ENCODE results near the gene ECM1. TPM values are rescaled to one million over a fixed set of nuclear protein-coding genes. Genes with fewer than 3 reads are reported as not detected.

The ECM1 gene
- total and polyA plus RNA-seq, 7 donors: 1.8 to 8.5 (median 3.6) TPM

DNA sequence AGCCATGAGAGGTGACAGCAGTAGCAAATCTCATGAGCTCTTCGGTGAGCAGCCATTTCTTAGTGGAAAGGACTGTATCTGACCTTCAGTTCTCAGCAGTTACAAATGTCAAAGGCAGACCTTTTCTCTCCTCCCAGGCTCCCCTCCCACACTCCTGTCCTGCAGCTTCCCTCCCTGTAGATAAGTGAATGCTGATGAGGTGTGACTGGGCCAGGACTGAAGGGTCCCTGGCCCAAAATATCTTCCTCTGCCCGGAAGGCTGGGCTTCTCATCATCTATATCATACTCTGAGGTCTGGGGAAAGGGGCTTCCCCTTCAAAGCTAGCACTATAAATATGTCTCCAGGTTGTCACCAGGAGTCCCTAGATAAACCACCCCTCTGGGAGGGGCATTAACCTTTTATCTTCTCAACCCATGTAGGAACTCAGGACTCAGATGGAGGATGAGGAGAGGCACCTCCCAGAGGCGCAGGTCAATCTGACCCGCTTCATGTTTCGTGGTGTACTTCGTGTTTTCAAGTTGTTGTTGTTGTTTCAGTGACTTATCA lies 37.6 kb downstream of the ECM1 start:
- no peak overlapping the region for H3K27ac ChIP-seq
- no peak overlapping the region for H3K4me3 ChIP-seq
- H3K9me3 ChIP-seq: no peaks in the 10 kb centered on the region
- peaks cover 4% of the 10 kb centered on the region for H3K4me1 ChIP-seq
- DNase-seq: no peak
- no peak for ATAC-seq
- intact Hi-C loops (cut with DNase I): no loop called here
- WGBS, 3 donors: 83 to 90% (median 89%) methylated on average over 6 of the region's 6 CpGs
- TF ChIP-seq, protein P1, sequence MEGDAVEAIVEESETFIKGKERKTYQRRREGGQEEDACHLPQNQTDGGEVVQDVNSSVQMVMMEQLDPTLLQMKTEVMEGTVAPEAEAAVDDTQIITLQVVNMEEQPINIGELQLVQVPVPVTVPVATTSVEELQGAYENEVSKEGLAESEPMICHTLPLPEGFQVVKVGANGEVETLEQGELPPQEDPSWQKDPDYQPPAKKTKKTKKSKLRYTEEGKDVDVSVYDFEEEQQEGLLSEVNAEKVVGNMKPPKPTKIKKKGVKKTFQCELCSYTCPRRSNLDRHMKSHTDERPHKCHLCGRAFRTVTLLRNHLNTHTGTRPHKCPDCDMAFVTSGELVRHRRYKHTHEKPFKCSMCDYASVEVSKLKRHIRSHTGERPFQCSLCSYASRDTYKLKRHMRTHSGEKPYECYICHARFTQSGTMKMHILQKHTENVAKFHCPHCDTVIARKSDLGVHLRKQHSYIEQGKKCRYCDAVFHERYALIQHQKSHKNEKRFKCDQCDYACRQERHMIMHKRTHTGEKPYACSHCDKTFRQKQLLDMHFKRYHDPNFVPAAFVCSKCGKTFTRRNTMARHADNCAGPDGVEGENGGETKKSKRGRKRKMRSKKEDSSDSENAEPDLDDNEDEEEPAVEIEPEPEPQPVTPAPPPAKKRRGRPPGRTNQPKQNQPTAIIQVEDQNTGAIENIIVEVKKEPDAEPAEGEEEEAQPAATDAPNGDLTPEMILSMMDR (IDR thresholded peaks at IDR 0.05): no peak
- no peaks in the 10 kb centered on the region for H3K36me3 ChIP-seq (ENCODE audit: insufficient read depth in 1 of 2, low read depth in 1 of 2)
- no peaks in the 10 kb centered on the region for H3K27me3 ChIP-seq (ENCODE audit: insufficient read depth in 3 of 3, low read length in 2 of 3)

DNA sequence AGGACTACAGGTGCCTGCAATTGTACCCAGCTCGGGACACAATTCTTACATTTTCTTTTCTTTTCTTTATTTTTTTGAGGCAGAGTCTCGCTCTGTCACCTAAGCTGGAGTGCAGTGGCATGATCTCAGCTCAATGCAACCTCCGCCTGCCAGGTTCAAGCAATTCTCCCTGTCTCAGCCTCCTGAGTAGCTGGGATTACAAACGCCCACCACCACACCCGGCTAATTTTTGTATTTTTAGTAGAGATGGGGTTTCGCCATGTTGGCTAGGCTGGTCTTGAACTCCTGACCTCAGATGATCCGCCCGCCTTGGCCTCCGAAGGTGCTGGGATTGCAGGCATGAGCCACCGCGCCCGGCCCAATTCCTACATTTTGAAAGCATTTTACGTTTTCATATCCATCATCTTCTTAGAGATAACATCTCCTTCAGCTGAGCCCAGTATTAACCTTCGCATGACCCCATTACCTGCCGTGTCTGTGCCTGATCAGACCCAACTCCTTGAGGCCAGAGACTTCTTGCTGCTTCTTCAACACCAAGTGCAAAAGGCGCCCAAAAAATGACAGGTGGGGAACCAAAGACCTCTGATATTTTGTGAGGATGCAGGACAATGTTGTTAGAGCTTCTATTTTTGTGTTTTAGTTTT lies 38.5 kb downstream of the ECM1 start:
- Histone ChIP-seq H3K4me3 (no peak overlapping the region), H3K27me3 (ENCODE audit: insufficient read depth in 3 of 3, low read length in 2 of 3) (no peaks in the 10 kb centered on the region), H3K36me3 (ENCODE audit: insufficient read depth in 1 of 2, low read depth in 1 of 2) (no peaks in the 10 kb centered on the region), H3K4me1 (peaks cover 5% of the 10 kb centered on the region), H3K27ac (no peak overlapping the region), H3K9me3 (no peaks in the 10 kb centered on the region)
- ATAC-seq: no peak
- WGBS, 3 donors: 86 to 92% (median 90%) methylated on average over 13 to 16 of the region's 16 CpGs
- TF ChIP-seq, protein P1 (IDR thresholded peaks at IDR 0.05): no peak
- intact Hi-C loops (cut with DNase I): no loop called here
- DNase-seq: no peak

DNA sequence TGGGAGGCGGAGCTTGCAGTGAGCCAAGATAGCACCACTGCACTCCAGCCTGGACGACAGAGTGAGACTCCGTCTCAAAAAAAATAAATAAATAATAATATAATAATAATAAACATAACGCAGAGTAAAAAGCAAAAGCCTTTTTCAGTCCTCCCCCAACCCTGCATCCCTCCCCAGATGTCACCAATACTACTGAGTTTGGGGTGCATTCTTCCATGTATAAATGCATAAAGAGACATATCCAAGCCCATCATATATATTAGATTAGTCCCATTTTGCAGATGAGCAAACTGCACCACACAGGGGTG lies 40.4 kb downstream of the ECM1 start:
- Histone ChIP-seq H3K27ac (peak overlapping the region; percentile 78), H3K27me3 (ENCODE audit: insufficient read depth in 3 of 3, low read length in 2 of 3) (no peaks in the 10 kb centered on the region), H3K36me3 (ENCODE audit: insufficient read depth in 1 of 2, low read depth in 1 of 2) (no peaks in the 10 kb centered on the region), H3K9me3 (no peaks in the 10 kb centered on the region), H3K4me1 (peaks cover 10% of the 10 kb centered on the region), H3K4me3 (peak overlapping the region; percentile 66)
- TF ChIP-seq, protein P1 (IDR thresholded peaks at IDR 0.05): no peak
- ATAC-seq: no peak
- intact Hi-C loops (cut with DNase I): no loop called here
- WGBS, 3 donors: 48 to 54% (median 48%) methylated on average over 4 of the region's 4 CpGs
- no peak for DNase-seq

DNA sequence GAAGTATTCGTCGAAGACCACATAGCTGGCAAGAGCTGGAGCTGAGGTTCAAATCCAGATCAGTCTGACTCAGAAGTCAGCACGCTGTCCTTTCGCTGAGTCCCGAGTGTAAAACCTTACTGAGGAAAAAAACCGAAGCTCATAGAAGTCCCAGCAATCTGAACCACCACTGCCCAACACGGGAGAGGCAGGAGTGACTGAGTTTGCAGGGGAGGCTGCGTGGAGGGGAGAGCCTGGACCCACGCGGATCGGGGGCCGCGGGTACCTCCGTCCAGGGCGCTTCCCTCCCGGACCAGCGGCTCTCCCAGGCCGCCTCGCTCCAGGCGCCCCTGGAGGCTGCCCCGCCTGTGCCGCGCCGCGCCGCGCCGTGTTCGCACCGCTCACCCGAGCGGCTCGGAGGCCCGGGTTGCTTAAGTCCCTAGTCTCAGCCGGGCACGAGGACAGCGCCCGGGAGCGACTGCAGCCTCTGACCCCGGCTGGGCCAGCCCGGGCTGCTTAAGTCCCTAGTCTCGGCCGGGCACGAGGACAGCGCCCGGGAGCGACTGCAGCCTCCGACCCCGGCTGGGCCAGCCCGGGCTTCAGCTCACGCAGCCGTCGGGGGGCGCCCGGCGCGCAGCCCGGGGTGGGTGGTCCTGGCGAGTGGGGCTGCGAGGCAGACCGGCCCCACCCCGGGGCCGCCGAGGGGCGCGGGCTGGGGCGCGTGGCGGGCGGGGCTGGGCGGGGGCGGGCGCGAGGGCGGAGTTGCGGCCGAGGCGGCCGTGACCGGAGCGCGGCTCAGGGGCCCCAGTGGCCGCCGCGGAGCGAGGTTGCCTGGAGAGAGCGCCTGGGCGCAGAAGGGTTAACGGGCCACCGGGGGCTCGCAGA lies 41.0 kb downstream of the ECM1 start, which contains the start of gene ADAMTSL4:
Gene ADAMTSL4, plus strand, starts transcription at position 777 of the 864 bp plus-strand sequence. CDS start 2,881 bp downstream, outside the sequence.
- peak within 1 kb of the TSS; percentile 78 for H3K27ac ChIP-seq
- peaks cover 10% of the 10 kb centered on the region for H3K4me1 ChIP-seq
- DNase-seq: peak; percentile 75 to 87
- TF ChIP-seq, protein P1 (IDR thresholded peaks at IDR 0.05): no peak
- peak; percentile 55 to 79 (median 75) for ATAC-seq
- intact Hi-C loops (cut with DNase I): no loop called here
- H3K27me3 ChIP-seq (ENCODE audit: insufficient read depth in 3 of 3, low read length in 2 of 3): no peaks in the 10 kb centered on the region
- WGBS, 3 donors: 0% methylated on average over 39 to 91 of the region's 91 CpGs
- no peaks in the 10 kb centered on the region for H3K36me3 ChIP-seq (ENCODE audit: insufficient read depth in 1 of 2, low read depth in 1 of 2)
- H3K4me3 ChIP-seq: peak within 1 kb of the TSS; percentile 66
- no peaks in the 10 kb centered on the region for H3K9me3 ChIP-seq
